GM21786 (cell line): ENCODE results near the gene IFI6.
"Not testable (repeated sequence)": the region's sequence is repeated elsewhere in the genome, so short reads cannot be mapped to it uniquely, and the experiment has no call there.

ENCODE experiments used
- ATAC-seq: cut with Tn5 transposase; IDR thresholded peaks from one replicate; pipeline ENCODE4 v1.9.1; 2021; ENCODE audit not compliant: unreplicated experiment

Gene IFI6

DNA sequence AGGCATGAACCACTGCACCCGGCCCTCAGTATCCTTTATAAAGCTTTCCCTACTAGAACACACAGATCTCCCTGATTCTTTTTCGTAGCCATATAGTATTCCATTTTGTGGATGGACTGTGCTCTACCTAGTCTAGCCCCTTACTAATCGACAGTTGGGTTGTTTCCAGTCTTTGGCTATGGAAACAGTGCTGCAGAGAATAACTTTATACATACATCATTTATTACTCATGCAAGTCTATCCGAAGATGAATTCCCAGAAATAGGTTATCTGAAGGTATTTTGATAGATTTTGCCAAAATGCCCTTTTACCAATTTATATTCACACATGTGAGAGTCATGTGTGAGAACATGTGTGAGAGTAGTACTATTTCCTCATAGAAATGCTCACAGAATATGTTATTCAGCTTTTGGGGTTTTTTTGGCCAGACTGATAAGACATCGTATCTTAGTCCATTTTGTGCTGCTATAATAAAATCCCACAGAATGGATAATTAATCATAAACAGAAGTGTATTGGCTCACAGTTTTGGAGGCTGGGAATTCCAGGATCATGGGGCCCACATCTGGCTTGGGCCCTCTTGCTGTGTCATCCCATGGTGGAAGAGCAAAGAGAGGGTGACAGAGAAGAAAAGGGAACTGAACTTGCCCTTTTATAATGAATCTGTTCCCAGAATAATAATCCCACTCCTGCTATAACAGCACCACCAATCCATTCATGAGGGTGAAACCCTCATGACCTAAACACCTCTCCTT lies 19.7 kb downstream of the IFI6 start:
- ATAC-seq, result no peak

DNA sequence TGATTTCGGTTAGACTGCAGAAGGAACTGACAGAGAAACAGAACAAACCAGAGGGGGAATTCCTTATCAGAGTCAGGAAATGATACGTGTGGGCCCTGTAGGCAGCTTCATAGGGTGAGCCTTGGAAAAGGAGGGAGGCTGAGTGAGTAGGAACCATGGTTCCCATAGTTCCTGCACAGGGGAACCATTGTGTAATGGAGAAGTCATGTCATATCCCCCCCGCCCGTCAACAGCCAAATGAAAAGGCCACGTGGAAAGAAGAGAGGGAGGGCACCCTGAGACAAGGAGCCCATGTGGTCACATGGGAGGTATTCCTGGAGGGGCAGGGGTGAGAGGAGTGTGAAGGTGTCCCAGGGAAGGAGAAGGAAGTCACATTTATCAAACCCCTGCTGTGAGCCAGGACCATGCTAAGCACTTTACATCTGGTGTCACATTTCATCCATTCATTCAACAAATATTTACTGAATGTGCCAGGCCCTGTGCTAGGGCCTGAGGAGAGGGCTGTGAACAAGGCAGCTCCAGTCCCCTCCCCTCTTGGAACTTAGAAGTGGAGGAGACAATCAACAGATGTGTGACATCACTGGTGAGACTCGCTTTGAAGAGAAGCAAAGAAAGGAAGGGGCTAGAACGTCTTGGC lies 21.3 kb downstream of the IFI6 start:
- ATAC-seq, result no peak

DNA sequence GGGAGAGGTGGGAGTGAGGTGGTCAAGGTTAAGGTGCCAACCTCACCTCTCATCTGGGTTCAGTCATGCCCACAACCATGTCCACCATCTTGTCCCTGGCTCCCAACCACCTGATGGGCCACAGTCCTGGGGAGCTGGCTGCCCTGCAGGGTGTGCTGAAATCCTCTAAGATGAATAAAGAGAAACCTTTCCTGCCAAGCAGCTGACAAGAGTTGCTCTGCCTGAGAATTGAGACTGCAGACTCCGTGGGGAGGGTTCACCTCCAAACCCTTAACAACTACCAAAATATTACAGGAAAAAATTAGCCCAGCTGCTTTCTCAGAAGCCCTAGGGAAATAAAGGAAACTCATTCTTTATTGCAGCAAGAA lies 21.8 kb downstream of the IFI6 start:
- ATAC-seq, result no peak

DNA sequence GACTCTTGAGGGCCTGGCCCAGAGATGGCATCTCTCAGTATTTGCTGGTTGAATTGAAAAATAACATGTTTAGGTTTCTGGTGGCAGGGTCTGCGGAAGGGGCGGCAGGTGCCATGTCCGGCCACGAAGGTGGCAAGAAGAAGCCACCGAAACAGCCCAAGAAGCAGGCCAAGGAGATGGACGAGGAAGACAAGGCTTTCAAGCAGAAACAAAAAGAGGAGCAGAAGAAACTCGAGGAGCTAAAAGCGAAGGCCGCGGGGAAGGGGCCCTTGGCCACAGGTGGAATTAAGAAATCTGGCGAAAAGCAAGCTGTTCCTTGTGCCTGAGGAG lies 22.7 kb downstream of the IFI6 start:
- no peak for ATAC-seq

DNA sequence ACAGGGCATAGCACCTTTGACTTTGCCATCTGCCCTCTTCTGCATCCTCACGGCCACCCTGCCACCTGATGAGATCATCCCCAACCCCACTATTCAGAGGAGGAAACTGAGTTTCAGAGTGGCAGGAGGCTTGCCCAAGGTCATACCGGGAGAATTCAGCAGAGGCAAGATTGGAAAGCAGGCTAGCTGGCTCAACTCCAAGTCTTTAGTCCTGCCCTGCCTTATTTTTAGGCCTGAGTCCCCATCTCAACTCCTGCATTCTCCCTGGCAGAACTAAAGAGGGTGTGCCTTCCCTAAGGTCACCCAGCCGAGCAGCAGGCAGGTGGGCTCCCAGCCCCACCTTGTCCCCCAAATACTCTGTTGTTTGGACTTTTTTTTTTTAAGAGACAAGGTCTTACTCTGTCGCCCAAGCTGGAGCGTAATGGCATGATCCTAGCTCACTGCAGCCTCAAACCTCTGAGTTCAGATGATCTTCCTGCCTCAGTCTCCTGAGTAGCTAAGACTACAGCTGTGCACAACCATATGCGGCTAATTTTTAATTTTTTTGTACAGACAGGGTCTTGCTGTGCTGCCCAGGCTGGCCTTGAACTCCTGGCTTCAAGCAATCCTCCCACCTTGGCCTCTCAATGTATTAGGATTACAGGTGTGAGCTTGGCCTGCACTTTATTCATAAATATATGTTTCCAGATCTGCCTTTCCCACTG lies 23.2 kb downstream of the IFI6 start:
- ATAC-seq, result no peak

DNA sequence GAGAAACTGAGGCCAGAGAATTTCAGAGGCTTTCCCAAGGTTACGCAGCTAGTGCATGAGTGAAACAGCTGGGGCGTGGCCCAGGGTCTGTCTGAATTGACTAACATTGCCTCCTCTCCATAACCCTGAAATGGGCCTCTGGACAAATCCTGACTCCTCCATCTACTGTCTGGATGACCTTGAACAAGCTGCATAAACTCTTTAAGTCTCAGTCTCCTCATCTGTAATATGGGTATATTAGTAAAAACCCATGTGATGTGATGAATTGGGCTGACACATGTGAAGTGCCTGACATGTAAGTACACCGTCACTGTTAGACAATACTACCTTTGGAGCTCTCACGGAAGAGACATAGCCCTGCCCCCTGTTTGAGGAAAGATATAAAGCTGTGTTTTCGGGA lies 24.7 kb downstream of the IFI6 start:
- no peak for ATAC-seq

DNA sequence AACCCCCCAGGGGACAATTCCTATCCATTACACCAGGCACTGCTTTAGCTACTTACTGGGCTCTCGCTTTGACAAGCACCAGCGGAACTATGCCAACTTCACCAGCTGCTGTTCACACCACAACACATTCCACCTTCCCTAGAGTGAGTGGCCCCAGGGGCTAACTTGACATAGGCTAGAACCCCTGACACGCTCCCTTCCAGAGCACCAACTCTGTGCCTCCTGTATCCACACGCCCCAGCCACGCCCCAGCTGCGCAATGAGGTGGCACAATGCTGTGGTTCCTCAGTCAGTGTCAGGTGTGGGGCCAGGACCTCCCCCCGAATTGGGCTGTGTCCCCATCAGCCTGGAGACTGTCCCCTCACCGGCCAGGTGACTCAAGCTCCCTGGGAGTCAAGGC lies 25.3 kb downstream of the IFI6 start:
- no peak for ATAC-seq

DNA sequence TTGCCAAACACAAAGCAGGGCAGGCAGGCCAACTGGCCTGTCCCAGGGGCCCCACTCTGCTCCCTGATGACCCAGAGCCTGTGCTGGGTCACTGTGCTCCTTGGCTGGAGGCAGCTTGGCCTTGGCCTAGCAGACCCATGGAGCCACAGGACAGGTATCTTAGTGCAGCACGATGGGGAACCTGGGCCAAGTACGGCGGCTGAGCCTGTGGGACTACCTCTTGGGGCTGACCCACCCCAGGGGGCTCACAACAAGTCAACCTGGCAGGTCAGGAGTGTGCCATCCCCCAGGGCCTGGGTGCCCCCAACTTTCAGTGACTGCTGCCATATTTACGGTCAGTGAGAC lies 26.9 kb downstream of the IFI6 start:
- ATAC-seq, result no peak

DNA sequence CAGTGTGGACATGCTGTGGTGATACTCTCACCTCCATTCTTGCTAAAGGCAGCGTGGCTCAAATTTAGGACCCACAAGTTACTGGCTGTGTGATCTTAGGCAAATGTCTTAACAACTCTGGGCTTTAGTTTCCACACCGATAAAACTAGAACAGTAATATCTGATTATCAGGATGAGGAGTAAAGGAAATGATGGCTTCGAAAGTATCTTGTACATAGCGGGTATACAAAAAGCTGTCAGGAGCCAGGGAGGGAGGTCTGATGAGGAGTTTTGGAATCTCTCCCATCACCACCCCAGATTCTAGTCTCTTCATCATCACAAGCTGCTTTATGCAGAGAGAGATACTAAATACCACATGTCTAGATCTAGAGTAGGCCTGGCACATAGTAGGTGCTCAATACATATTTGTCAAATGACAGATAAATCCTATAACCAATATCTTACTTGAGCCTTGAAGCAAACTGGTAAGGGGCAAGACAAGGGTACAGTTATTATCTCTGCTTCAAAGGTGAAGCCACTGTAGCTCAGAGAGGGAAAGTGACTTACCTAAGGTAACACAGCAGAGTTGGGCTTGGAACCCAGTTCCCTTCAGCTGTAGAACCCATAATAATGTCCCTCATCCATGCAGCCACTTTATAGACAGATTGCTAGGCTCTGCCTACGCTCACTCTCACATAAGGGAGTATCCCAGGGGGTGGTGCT lies 27.5 kb downstream of the IFI6 start:
- ATAC-seq, result no peak

DNA sequence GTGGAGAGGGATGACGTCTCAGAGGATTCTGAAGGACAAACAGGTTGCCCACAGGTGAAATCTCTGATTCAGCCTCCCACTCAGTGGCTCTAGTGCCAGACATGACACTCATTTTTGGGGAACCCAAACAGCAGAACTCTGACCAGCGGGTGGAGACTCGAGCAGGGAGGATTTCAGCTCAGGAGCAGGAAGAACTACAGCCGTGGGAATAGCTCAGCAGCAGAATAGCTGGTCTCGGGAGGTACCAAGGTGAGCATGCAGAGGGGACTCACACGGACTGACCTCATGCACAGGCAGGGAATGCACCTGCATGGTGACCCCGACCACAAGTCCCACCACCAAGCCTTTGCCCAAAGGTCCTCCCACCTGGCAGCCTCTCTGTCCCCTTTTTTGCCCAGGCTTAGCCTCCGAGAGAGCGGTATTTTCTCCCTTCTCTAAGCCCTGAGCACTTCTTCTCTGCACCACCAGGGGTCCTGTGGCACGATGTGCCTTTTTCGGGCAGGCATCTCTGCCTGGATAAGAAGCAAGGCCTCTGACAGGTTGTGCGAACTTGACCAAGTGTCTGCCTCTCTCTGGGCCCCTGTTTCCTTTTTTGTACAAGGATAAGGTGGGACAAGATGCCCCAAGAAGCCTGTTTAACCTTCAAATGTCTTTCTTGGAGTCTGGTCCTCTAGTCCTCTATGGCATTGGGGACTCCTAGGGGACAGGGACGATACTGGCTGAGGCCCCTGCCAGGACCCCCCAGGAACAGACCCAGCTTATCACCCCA lies 28.2 kb downstream of the IFI6 start:
- no peak for ATAC-seq

DNA sequence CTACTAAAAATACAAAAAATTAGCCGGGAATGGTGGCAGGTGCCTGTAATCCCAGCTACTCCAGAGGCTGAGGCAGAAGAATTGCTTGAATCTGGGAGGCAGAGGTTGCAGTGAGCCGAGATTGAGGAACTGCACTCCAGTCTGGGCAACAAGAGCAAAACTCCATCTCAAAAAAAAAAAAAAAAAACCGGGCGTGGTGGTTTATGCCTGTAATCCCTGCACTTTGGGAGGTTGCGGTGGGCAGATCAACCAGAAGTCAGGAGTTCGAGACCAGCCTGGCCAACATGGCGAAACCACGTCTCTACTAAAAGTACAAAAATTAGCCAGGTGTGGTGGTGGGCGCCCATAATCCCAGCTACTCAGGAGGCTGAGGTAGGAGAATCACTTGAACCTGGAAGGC lies 31.5 kb downstream of the IFI6 start:
- ATAC-seq, result not testable (repeated sequence)

DNA sequence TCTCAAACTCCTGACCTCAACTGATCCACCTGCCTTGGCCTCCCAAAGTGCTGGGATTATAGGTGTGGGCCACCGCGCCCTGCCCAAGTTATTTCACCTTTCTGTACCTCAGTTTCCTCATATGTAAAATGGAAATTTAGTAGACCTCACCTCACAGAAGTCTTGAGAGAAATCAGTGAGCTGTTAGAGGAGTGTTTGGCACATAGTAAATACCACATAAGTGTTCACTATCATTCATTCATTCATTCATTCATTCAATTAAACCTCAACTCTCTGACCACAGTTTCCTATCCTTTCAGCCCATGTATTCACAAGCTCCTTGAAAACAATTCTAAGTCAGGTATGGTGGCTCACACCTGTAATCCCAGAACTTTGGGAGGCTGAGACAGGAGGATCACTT lies 33.2 kb downstream of the IFI6 start:
- ATAC-seq, result no peak

DNA sequence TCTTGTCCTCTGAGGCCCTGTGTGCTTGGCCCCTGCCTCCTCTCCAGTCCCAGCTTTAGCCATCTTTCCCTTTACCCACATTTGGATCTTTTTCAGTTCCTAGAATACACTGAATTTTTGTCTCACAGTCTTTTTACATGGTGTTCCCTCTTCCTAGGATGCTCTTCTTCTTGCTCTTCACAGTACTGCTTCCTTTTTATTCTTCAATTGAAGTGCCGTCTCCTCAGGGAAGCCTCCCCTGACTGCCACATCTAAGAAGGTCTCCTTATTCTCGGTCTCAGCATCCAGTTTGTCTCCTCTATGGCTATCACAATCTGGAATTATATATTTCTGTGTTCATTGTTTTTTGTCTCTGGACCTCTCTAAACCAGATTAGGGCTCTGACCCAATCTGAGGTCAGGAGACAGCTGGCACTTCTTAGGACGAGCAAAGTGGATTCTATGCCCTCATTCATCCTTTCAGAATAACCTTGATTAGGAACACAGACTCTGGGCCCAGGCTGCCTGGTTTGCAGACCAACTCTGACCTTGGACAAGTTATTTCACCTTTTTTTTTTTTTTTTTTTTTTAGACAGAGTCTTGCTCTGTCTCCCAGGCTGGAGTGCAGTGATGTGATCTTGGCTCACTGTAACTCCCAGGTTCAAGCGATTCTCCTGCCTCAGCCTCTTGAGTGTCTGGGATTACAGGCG lies 33.8 kb downstream of the IFI6 start:
- no peak for ATAC-seq

DNA sequence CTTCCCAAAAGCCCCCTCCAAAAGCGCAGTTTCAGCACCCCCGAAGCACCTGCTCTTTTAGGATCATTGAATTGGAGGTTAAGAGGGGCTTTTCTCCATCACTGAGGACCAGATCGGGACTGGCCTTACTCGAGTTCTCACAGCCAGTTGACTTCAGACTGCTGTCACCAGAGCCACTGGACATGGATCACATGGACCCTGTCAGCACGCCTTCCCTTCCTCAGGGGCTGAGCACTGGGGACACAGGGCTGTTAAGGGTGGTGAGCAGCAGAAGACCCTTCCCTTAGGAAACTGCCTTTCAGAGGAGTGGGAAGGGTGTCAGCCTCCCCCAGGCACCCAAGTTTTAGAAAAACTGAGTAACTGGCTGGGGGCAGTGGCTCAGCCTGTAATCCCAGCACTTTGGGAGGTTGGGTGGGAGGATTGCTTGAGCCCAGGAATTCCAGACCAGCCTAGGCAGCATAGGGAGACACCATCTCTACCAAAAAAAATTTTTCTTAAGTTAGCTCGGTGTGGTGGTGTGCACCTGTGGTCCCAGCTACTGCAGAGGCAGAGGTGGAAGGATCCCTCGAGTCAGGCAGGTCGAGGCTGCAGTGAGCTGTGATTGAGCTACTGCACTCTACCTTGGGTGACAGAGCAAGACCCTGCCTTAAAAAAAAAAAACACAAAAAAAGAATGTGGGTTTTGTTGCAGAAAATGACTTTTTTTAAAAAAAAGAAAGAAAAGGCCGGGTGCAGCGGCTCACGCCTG lies 36.4 kb downstream of the IFI6 start:
- no peak for ATAC-seq

DNA sequence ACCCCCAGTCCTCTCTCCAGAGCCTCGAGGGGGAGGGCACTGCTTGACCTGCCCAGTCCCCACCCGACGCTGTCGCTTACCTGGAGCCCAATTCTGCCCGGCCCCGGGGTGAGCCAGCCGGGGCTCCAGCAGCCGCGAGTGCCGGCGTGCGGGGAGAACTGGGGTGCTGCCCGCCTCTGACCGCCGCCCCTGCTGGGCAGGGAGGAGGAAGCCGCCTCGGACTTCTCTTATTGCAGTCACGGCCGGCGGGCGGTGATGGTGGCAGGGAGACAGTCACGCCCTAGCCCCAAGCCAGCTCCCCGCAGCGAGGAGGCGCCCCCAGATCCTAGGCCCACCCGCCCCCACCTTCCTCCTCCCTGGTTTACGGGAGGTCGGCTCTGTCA lies 37.0 kb downstream of the IFI6 start, which contains the start of gene FGR:
TSS of gene FGR (minus strand) at position 201 of the 383 bp plus-strand sequence. CDS start 11,269 bp downstream, outside the sequence.
- no peak for ATAC-seq

DNA sequence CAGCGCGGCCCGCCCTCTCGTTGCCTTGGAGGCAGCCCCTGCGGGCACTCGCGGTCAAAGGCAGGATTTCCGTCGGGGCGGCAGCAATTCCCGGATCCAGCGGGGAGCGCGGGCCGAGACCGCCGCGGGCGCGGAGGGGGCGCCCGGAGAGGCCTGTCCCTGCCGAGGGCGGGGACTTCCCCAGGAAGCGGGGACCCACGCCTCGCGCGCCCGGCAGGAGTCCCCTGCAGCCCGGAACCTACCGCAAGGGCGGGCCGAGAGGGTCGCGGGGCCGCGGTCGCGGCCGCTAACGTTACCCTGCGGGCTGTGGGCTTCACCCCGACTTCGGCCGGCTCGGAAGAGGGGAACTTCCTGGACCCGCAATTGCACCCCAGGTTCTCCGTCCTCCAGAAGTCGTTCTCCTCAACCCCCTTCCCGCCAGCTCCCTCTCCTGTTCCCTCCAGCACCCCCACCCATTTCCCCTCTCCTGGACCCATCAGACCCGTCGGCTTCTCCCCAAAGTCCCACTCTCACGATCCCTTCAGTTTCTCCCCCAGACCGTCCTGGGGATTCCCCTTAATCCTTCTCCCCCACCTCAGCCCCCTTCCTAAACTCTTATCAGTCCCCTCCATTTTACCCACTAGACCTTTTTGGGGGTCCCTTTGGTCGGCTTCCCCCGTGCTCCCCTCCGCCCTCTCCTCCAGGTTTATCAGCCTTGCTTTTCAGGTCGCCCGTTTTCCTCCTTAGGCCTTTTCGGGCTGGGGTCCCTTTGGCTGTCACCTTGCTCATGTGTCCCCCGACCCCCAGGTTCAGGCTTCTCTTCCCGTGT lies 37.6 kb downstream of the IFI6 start:
- ATAC-seq, result no peak

DNA sequence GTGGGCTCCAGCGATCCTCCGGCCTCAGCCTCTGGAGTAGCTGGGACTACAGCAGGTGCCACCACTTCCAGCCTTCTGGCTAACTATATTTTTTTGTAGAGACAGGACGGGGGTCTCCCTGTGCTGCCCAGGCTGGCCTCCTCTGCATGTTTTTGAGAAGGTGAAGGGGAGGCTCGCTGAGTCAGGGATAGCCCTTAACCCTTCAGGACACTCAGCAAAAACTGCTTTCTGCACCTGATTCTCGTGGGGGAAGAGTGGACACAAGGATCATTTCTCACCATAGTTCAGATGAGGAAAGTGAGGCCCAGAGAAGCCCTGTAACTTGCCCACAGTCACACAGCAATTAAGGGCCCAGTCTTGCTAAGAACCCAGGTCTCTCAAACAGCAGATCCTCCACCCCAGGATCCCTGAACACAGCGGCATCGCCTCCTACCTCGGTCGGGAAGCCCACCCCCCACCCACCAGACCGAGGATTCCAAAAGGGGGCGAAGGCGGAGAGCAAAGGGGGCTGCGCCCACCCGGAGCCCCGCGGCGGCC lies 38.3 kb downstream of the IFI6 start:
- ATAC-seq, result no peak

DNA sequence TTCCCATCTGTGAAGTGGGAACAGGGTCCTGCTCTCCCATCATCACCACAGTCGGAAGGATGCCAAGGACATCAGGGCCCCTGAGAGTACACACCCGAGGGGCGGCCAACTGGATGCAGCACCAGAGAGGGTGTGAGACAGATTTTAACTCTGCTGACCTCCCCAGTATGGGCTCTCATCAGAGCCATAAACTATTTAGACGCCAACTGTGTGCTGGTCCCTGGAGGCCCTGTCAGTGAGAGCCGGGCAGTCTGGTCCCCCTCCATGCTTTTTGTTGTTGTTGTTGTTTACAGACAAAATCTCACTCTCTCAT lies 38.7 kb downstream of the IFI6 start:
- ATAC-seq, result no peak
